ENCODE measurements around the gene ZNF532.

DNA sequence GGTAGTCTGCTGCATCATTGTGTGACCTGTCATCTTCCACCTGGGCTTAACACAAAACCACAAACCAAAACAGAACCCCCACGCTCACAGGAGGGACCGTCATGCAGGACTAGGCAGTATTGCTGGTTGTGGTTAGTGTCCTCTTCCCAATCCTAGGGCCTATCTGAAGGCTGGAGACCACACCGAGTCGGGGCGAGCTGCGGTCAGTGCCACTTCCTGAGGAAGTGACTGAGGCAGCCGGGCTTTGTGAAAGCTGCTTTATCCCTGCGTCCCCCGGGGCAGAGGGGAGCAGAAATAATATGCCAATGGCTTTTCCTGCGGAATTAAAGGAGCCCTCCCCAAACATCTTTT is 22.9 kb downstream of the ZNF532 start:
- TF ChIP-seq, protein P1, sequence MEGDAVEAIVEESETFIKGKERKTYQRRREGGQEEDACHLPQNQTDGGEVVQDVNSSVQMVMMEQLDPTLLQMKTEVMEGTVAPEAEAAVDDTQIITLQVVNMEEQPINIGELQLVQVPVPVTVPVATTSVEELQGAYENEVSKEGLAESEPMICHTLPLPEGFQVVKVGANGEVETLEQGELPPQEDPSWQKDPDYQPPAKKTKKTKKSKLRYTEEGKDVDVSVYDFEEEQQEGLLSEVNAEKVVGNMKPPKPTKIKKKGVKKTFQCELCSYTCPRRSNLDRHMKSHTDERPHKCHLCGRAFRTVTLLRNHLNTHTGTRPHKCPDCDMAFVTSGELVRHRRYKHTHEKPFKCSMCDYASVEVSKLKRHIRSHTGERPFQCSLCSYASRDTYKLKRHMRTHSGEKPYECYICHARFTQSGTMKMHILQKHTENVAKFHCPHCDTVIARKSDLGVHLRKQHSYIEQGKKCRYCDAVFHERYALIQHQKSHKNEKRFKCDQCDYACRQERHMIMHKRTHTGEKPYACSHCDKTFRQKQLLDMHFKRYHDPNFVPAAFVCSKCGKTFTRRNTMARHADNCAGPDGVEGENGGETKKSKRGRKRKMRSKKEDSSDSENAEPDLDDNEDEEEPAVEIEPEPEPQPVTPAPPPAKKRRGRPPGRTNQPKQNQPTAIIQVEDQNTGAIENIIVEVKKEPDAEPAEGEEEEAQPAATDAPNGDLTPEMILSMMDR (IDR thresholded peaks at IDR 0.05), result no peak
- no peak for TF ChIP-seq ZFX (IDR thresholded peaks at IDR 0.05; ENCODE audit: borderline replicate concordance)
